Ecto neural progenitor cell (in vitro differentiated cells): ENCODE data around the gene ZNF600.
A peak's percentile ranks its signal among the peaks of the same experiment; 100 is the strongest.
"Not testable (repeated sequence)": the region's sequence is repeated elsewhere in the genome, so short reads cannot be mapped to it uniquely, and the experiment has no call there.

ENCODE experiments used
- DNase-seq: peaks from one replicate; pipeline ENCODE4 v3.0.0-alpha.2; 2018; ENCODE audit warnings: low spot score

The ZNF600 gene

DNA sequence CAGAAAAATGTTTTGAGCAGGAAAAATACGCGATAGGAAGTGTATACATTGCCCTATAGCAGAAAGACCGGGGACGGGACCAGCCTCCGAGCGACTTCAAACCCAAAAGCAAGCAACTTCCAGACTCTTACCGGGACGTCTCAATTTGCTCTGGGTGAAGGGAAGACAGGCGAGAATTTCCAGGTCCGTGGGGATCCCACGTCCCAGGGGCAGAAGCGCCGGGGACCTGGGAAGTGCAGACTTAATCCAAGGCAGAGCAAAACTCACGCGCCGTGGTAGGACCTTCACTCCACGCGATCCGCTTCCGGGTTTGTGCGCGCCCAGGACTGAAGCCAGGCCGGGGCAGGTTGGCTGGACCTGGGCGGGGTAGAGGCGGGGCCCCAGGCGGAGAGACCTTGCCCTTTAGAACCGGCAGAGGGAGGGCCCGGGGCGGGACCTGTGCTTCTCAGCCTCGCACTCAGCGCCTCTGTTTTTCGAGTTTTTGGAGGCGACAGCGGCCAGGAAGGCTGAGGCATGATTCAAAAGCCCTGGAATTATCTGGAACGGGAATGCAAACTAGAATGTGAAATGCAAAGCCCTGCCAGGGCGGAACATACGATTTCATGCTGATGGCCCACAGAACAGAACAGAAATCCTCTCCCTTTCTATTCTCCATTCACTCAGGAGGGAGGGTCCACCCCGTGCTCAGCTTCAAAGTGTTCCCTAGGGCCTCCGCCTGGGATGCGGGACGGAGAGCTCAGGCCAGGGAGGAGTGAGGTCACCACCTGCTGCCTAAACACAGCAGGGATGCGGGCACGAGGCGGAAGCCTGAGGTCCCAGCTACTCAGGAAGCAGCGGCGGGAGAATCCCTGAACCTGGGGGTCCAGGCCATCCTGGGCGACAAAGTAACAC is at the start of gene ZNF600:
Gene ZNF600 (minus strand): TSS at position 328 of the 891 bp plus-strand sequence. CDS start 7,903 bp downstream, outside the sequence.
- peak; percentile 84 for DNase-seq

DNA sequence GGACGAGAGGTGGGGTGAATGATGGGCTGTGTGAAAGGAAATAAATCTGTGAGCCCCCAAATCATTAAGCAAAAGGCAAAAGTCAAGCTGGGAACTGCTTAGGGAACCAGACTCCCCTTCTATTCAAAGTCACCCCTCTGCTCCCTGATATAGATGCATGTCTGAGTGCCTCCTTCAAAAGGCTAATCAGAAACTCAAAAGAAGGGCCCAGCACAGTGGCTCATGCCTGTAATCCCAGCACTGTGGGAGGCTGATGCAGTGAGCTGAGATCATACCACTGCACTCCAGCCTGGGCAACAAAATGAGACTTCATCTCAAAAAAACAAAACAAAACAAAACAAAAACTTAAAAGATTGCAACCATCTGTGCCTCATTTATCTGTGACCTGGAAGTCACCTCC is 47.7 kb upstream of the ZNF600 start:
- DNase-seq: not testable (repeated sequence)

DNA sequence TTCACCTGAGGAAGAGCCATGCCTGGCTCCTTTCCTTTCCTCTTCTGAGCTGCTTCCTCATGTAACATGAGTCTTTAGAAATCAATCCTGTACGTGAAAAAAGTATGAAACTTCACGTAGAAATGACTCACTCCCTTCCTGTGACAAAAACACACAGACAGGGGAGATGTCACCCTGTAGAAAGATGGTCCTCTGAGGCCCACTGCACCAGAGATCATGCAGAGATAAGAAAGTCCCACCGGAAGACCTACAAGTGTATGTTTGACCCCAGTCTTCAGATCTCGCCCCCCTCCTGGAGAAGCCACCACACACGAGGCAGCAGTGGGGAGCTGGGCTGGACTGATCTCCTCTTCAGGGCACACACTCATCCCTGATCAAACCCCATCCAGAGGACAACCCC is 47.0 kb upstream of the ZNF600 start:
- not testable (repeated sequence) for DNase-seq

DNA sequence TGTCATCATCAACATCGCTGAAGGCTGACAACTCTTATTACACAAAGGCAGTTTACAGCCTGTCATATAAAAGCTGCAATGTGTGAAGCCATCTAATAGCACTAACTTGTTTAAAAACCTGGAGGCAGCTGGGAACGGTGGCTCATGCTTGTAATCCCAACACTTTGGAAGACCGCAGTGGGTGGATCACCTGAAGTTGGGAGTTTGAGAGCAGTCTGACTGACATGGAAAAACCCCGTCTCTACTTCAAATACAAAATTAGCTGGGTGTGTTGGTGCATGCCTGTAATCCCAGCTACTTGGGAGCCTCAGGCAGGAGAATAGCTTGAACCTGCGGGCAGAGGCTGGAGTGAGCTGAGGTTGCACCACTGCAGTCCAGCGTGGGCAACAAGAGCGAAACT is 43.3 kb upstream of the ZNF600 start:
- not testable (repeated sequence) for DNase-seq

DNA sequence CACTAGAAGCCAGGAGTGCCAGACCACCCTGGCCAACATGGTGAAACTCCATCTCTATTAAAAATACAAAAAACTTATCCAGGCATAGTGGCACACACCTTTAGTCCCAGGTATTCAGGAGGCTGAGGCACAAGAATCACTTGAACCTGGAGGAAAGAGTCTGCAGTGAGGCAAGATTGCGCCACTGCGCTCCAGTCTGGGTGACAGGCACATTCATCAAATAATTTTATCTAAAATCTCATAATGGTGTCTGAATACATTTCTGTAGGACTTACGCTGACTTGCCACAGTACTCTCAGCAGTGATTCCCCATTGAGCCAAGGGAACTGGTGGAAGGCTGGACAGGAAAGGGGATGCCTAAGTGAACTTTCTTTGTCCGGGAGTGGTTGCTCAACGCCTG is 39.2 kb upstream of the ZNF600 start:
- no peak for DNase-seq

DNA sequence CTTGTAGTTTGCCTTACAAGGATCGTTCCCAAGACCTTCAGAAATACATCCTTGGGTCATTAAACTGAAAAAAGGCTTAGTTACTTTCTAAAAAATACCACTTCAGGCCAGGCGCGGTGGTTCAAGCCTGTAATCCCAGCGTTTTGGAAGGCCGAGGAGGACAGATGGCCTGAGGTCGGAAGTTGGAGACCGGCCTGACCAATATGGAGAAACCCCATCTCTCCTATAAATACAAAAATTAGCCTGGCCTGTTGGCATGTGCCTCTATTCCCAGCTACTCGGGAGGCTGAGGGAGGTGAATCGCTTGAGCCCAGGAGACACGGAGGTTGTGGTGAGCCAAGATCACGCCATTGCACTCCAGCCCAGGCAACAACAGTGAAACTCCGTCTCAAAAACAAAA is 37.1 kb upstream of the ZNF600 start:
- DNase-seq: no peak

DNA sequence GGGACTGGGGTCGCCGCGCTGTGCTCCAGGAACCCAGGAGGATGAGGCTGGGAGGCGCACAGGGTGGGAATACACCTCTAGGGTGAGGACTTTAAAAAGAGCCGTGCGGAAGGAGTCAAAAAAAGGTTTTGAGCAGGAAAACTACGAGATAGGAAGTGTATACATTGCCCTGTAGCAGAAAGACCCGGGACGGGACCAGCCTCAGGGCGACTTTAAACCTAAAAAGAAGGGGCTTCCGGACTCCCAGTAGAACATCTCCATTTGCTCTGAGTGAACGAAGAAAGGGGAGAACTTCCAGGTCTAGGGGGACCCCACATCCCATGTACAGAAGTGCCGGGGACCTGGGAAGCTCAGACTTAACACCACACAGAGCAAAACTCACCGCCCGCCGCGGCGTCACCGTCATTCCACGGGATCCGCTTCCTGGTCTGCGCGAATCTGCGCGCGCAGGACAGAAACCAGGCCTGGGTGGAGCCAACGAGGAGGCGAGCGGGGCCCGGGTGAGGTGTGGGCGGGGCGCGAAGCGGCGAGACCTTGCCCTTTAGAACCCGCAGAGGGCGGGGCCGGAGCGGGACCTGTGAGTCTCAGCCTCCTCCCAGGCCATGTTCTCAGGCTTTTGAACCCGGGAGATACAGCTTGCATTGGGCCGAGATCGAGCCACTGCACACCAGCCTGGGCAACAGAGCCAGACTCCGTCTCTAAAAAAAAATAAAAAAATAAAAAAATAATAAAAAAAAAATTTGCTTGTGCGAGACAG is 34.8 kb upstream of the ZNF600 start, which contains the start of gene ZNF28:
Gene ZNF28 (minus strand): TSS at position 430 of the 757 bp plus-strand sequence. CDS start 3,675 bp downstream, outside the sequence.
- DNase-seq: peak; percentile 61

DNA sequence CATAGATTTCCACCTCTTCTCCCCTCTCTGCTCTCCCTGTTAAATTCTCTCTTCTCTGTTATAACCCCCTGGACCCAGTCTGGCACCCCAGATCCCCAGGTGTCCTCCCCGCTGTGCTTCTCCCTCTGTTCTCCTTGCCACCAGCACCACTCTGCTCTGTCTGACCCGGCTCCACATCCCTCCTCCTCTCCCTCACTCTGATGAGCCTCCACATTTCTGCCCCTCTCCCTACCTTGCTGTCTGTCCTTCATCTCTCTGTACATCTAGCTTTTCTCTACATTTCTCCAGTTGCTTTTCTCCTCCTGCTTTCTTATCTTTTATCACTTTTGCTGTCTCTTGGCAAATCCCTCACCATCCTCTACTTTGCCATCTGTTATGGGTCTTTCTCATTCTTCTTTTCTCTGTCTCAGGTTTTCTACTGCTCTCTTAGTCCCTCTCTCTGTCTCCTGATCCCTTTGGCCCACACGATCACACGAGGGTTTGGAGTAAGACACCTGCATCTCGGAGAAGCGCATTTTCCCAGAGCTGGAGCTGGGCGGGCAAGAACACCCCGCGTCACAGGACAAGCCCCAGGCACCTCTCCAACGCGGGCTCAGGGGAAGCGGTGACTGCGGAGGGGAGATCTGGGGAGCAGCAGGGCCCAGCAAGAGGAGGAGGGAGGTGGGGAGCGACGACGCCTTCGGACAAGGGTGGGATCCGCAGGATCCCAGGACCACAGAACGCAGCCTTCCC is 34.0 kb upstream of the ZNF600 start:
- peak; percentile 50 for DNase-seq

DNA sequence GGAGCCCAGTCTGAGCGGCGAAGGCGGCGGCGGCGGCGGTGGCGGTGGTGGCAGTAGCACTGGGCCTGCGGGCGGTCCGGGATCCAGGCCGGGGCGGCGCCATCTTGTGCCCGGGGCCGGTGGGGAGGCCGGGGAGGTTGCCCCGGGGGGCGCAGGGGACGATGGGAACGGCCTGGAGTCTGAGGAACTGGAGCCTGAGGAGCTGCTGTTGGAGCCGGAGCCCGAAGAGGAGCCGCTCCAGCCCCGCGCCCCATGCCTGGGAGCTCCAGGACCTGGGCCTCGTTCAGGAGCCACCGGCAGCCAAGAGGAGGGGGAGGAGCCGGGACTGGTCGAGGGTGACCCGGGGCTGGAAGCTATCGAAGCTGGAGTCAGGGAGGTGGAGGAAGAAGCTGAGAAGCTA is 23.2 kb upstream of the ZNF600 start:
- DNase-seq: no peak

DNA sequence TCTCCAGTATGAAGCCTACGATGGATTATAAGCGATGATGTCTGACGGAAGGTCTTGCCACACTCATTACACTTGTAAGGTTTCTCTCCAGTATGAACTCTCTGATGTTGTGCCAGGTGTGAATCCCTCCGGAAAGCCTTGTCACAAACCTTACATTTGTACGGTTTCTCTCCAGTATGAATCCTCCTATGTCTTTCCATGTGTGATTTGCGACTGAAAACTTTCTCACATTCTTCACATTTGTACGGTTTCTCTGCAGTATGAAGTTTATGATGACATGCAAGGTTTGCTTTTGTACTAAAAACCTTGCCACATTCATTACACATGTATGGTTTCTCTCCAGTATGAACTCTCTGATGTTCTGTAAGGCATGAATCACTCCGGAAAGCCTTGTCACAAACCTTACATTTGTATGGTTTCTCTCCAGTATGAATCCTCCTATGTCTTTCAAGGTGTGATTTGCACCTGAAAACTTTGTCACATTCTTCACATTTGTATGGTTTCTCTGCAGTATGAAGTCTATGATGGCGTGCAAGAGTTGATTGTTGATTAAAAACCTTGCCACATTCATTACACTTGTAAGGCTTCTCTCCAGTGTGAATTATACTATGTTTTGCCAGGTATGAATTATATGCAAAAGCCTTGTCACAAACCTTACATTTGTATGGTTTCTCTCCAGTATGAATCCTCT is 13.5 kb upstream of the ZNF600 start:
- DNase-seq: not testable (repeated sequence)

DNA sequence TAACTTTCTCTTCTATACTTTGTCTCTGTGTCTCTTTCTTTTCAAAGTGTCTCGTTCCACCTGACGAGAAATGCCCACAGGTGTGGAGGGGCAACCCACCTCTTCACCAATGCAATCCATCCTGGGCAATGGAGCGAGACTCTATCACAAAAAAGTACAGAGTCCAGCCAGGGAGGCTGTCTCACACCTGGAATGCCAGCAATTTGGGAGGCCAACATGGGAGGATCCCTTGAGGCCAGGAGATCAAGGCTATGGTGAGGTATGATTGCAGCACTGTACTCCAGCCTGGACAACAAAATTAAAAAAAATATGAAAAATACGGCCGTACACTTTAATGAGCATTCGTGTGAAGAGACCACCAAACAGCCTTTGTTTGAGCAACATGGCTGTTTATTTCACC is 2.8 kb upstream of the ZNF600 start:
- no peak for DNase-seq

DNA sequence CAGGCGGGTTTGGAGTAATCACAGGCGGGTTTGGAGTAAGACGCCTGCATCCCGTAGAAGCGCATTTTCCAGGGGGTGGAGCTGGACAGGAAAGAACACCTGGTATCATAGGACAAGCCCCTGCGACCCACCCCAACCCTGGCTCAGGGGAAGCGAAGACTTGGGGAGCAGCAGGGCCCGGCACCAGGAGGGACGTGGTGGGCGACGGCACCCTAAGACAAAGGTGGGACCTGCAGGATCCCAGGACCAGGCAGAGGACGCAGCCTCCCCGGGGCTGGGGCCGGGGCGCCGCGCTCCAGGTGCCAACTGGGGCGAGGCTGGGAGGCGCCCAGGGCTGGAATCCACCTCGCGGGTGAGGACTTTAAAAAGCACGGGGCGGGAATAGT is 520 bp downstream of the ZNF600 start:
- peak; percentile 52 for DNase-seq

DNA sequence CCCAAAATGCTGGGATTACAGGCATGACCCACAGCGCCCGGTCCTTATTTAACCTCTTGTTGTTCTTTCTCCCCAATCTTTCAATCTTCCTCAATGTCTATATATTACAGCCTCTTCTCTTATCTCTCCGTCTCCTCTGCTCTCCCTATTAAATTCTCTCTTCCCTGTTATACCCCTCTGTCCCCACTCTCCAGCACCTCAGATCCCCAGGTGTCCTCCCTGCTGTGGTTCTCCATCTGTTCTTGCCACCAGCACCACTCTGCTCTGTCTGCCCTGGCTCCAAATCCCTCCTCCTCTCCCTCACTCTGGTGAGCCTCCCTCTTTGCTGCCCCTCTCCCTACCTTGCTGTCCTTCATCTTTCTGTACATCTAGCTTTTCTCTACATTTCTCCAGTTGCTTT is 1.1 kb downstream of the ZNF600 start:
- DNase-seq: no peak

DNA sequence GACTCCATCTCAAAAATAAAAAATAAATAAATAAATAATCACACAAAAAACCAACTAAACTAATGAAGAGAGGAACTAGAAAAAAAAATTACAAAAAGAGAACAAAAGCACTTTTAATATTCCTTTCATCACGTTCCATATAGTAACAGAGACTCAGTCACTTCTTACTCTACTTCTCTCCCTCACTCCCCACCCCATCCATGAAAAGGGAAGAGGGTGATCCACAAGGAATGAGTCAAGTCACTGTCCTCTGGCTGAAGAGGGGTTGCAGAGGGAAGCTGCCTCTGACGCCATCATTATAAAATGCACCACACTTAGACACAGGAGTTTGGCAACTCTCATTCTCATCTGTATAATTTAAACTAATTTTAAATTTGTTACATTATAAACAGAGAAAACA is 3.7 kb downstream of the ZNF600 start:
- not testable (repeated sequence) for DNase-seq

DNA sequence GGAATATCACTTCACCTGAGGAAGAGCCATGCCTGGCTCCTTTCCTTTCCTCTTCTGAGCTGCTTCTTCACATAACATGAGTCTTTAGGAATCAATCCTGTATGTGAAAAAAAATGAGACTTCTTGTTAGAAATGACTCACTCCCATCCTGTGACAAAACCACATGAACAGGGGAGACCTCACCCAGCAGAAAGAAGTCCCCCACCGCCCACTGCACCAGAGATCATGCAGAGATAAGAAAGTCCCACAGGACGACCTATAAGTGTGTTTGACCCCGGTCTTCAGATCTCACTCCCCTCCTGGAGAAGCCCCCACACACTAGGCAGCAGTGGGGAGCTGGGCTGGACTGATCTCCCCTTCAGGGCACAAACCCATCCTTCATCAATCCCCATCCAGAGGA is 7.8 kb downstream of the ZNF600 start:
- no peak for DNase-seq

DNA sequence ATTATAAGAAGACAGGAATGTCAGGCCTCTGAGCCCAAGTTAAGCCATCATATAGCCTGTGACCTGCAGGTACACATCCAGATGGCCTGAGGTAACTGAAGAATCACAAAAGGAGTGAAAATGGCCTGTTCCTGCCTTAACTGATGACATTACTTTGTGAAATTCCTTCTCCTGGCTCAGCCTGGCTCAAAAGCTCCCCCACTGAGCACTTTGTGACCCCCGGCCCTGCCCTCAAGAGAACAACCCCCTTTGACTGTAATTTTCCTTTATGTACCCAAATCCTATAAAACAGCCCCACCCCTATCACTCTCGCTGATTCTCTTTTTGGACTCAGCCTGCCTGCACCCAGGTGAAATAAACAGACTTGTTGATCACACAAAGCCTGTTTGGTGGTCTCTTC is 30.1 kb downstream of the ZNF600 start:
- not testable (repeated sequence) for DNase-seq

DNA sequence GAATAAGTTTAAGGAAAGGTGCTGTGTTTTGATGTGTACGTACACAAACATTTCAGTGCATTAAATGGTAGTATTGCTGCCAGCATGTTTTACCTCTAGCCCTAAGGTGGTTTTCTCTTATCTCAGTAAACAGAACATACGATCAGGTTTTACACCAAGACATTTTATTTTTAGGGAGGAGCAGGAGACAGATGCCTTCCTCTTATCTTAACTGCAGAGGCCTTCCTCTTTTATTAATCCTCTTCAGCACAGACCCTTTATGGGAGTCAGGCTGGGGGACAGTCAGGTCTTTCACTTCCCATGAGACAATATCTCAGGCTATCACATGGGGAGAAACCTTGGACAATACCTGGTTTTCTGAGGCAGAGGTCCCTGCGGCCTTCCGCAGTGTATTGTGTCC is 36.8 kb downstream of the ZNF600 start:
- DNase-seq: no peak

DNA sequence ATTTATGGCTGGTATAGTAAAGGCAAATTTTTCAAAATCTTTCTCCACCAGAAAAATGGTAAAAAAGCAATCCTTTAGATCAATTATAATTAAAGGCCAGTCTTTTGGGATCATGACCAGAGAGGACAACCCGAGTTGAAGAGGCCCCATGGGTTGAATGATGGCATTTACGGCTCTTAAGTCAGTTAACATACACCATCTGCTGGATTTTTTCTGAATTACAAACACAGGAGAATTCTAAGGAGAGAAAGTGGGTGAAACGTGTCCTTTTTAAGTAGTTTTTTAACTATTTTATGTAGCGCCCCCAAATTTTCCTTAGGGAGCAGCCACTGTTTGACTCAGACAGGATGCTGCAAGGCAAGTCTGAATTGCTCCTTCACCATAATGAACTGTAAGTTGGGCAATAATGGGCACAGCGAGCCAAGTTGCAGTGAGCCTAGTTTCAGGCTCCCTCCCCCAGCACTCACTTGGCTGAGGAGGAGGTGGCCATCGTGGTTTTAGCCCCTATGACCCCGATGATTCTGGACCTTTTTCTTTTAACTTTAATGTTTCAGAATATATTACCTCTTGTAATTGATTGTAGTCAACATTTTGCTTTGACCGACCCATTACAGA is 38.1 kb downstream of the ZNF600 start:
- no peak for DNase-seq

DNA sequence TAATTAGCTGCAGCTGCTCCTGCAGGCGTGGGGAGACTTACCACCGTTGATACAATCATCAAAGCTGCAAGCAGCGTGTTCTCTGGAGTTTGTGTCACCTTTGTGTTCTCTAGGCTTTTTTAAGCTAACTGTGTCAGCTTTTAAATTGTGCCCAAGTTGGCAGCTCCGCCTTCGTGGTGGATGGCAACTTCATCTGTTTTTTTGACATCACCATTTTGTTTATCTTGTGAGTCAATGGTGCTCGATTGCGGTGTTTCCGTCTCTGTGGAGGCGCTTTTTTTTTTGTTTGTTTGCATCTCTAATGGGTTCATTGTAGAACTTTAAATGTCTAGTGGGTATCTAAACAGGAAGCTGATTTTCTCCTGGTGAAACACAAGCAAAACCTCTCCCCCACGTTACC is 40.7 kb downstream of the ZNF600 start:
- not testable (repeated sequence) for DNase-seq

DNA sequence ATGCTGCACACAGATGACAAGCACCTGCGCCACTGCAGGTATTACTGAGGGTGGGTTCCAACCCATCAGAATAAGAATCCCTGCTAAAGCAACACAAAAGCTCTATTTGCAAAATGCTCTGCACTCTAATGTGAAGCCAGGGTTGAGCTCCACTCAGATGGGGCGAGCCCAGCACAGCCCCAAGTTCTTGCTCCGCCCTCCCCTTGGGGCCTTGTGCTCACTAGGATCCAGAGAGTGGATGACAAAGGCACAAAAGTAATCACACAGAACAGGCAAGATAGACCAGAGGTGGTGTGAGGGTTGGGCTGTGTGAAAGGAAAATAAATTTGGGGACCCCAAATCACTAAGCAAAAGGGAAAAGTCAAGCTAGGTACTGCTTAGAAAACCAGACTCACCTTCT is 43.5 kb downstream of the ZNF600 start:
- no peak for DNase-seq

DNA sequence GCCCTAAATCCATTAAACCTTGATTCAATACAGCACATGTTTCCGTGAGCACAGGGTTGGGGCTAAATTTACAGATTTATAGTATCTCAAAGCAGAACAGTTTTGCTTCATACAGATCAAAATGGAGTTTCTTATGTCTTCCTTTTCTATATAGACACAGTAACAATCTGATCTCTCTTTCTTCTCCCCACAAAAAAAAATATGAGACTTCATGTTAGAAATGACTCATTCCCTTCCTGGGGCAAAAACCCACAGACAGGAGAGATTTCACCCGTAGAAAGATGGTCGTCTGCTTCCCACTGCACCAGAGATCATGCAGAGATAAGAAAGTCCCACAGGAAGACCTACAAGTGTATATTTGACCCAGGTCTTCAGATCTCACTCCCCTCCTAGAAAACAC is 44.1 kb downstream of the ZNF600 start:
- DNase-seq: no peak
